ENCODE data around the gene SLC35A2. TPM values are rescaled to one million over a fixed set of nuclear protein-coding genes. Genes with fewer than 3 reads are reported as not detected.

Gene SLC35A2
- total RNA-seq, 1 donor from 2014 or later = 33.3 TPM

DNA sequence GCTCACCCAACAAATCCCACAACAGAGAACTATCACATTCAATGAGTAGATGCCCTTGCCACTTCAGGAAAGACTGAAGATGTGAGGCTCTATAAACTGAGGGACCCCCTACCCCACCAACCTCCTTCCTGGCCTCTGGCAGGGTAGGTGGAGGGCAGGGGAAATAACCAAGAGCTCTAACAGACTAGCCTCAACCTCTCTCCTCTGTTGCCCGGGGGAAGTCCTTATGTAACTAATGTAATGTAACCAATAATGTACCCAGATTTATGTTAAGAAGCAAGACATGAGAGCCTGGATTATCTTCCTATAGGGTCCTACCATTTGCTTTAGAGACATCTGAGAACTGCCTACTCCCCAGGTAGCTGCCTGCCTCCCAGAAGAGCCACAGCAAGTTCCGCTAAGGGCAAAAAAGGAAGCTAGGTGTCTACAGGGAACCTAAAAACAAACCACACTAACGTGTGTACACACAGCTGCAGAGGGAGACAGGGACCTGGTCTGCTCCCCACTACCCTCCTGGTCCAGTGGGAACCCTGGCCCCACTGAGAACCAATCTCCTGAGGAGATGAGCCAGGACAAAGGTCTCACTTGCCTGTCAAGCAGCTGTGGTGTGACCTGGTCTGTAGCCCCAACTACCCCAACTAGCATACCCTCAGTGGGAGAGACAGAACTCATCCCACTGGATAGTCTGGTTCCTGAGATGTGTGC lies 28.2 kb upstream of the SLC35A2 start:
- H3K9me3 Mint-ChIP-seq = no peaks in the 10 kb centered on the region
- TF ChIP-seq, protein P1, sequence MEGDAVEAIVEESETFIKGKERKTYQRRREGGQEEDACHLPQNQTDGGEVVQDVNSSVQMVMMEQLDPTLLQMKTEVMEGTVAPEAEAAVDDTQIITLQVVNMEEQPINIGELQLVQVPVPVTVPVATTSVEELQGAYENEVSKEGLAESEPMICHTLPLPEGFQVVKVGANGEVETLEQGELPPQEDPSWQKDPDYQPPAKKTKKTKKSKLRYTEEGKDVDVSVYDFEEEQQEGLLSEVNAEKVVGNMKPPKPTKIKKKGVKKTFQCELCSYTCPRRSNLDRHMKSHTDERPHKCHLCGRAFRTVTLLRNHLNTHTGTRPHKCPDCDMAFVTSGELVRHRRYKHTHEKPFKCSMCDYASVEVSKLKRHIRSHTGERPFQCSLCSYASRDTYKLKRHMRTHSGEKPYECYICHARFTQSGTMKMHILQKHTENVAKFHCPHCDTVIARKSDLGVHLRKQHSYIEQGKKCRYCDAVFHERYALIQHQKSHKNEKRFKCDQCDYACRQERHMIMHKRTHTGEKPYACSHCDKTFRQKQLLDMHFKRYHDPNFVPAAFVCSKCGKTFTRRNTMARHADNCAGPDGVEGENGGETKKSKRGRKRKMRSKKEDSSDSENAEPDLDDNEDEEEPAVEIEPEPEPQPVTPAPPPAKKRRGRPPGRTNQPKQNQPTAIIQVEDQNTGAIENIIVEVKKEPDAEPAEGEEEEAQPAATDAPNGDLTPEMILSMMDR (conservative IDR thresholded peaks at IDR 0.05) = no peak
- no peaks in the 10 kb centered on the region for H3K4me1 Mint-ChIP-seq (ENCODE audit: unreplicated experiment)
- DNase-seq (ENCODE audit: extremely low spot score, unreplicated experiment) = no peak
- peaks cover 9% of the 10 kb centered on the region for H3K36me3 Mint-ChIP-seq
- H3K4me3 Mint-ChIP-seq = no peak overlapping the region
- no peaks in the 10 kb centered on the region for H3K27me3 Mint-ChIP-seq
- H3K27ac Mint-ChIP-seq = no peak overlapping the region

DNA sequence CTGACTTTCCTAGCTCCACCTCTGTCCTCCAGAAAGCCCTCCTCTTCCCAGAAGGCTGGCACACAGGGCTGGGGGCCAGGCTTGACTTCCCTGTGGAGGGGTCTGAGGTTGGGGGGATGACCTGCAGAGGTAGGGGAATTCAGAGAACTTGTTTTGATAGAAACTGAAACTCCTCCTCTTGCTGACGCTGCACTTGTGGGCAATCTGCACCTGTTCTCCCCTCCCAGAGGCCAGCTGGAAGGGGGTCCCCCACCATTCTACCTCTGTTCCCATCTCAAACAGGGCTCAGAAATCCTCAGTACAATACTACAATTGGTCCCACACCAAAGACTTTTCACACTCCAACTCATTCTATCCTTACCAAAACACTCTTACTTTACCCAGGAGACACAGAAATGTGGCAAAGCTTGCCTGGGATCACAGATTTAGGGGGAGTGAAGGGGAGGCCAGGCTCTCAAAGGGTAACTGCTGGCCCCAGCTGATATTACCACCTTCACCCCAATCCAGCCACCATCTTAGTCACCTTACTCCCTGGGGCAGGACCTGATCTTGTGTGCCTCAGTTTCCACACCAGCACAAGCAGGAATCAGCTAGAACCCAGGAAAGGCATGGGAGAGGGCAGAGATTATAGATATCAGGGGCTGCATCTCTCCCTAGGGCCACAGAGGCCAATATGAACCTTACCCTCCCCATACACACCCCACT lies 27.4 kb upstream of the SLC35A2 start:
- DNase-seq (ENCODE audit: extremely low spot score, unreplicated experiment) = no peak
- no peaks in the 10 kb centered on the region for H3K4me1 Mint-ChIP-seq (ENCODE audit: unreplicated experiment)
- no peak overlapping the region for H3K4me3 Mint-ChIP-seq
- TF ChIP-seq, protein P1 (conservative IDR thresholded peaks at IDR 0.05) = no peak
- no peak overlapping the region for H3K27ac Mint-ChIP-seq
- H3K27me3 Mint-ChIP-seq = no peaks in the 10 kb centered on the region
- H3K36me3 Mint-ChIP-seq = peaks cover 11% of the 10 kb centered on the region
- H3K9me3 Mint-ChIP-seq = no peaks in the 10 kb centered on the region

DNA sequence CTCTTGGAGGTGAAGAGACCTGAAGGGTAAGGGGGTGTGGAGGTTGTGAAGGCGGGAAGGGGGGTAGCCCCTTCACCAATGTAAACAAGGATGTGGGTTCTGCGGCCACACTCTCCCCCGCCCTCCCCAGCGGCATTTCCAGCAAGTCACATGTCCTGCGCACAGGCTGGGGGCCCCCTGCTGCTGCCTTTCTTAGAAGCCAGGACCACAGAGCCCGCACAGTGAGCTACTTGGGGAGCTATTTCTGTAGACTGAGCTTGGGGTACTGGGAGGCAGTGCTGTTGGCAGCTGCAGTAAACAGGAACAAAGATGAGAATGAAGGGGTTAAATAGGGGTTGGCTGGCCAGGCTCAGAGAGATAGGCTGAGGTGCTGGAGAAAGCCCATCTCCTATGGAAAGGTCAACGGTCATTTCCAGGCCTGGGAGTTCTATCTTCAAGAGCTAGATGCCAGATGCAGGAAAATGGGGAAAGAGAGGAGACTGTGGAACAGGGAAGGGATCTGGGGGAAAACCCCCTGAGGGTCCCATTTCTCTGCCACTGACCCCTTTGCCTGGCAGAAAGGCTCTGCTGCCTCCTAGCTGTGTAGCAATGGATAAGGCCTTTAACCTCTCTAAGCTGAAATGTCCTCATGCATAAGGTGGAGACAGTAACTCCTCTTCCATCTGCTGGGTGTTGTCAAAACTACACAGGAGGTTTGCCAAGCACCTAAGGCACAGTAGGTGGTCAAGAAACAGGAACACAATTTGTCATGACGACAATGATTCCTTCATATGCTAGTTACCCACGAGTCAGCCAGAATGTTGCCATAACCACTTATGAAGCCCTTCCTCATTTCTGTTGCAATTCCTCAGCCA lies 25.8 kb upstream of the SLC35A2 start:
- peaks cover 12% of the 10 kb centered on the region for H3K36me3 Mint-ChIP-seq
- TF ChIP-seq, protein P1 (conservative IDR thresholded peaks at IDR 0.05) = no peak
- H3K4me1 Mint-ChIP-seq (ENCODE audit: unreplicated experiment) = no peaks in the 10 kb centered on the region
- no peak overlapping the region for H3K27ac Mint-ChIP-seq
- H3K4me3 Mint-ChIP-seq = no peak overlapping the region
- no peak for DNase-seq (ENCODE audit: extremely low spot score, unreplicated experiment)
- H3K27me3 Mint-ChIP-seq = no peaks in the 10 kb centered on the region
- H3K9me3 Mint-ChIP-seq = peaks cover 4% of the 10 kb centered on the region

DNA sequence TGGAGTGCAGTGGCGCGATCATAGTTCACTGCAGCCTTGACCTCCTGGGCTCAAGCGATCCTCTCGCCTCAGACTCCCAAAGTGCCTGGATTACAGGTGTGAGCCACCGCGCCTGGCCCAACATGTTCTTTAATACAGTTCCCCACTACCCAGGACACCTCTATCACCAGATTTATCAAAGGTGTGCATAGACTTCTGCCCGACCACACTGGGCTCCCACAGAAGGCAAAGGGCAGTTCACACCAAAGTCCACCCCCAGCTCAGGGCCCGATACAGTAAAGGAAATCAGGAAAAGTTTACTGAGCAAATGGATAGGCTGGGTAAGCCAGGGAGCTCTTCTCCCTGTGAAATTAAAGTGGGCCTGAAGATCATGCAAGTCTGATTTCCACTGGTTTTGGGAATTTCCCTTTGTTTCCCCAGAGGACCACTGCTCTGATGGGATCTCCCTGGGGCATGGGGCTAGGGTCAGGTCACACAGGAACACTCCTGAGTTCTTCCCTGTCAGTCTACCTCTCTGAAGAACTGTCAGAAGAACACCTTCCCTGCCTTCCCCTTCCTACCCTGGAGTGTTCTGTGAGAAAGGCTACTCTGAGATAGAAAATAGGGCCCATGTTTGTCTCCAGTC lies 25.1 kb upstream of the SLC35A2 start:
- DNase-seq (ENCODE audit: extremely low spot score, unreplicated experiment) = no peak
- TF ChIP-seq, protein P1 (conservative IDR thresholded peaks at IDR 0.05) = no peak
- no peak overlapping the region for H3K4me3 Mint-ChIP-seq
- no peaks in the 10 kb centered on the region for H3K4me1 Mint-ChIP-seq (ENCODE audit: unreplicated experiment)
- H3K9me3 Mint-ChIP-seq = peaks cover 4% of the 10 kb centered on the region
- peaks cover 12% of the 10 kb centered on the region for H3K36me3 Mint-ChIP-seq
- H3K27me3 Mint-ChIP-seq = no peaks in the 10 kb centered on the region
- H3K27ac Mint-ChIP-seq = no peak overlapping the region

DNA sequence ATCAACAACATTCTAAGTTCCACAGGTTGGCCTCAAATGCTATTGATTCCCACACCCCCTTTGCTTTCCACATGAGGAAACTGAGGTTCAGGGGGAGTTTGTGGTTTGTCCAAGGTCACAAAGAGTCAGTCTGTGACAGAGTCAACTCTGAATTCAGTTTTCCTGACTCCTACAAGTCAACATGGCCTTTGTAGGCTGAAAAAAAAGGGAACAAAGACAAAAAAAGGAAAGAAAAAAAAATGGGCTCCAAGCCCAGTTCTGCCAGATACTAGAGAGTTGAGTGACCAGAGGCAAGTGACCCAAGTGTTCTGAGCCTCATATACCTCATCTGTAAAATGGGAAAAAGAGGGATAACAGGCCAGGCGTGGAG lies 23.8 kb upstream of the SLC35A2 start:
- DNase-seq (ENCODE audit: extremely low spot score, unreplicated experiment) = no peak
- no peak overlapping the region for H3K27ac Mint-ChIP-seq
- H3K9me3 Mint-ChIP-seq = peaks cover 4% of the 10 kb centered on the region
- peaks cover 14% of the 10 kb centered on the region for H3K36me3 Mint-ChIP-seq
- H3K4me1 Mint-ChIP-seq (ENCODE audit: unreplicated experiment) = no peaks in the 10 kb centered on the region
- TF ChIP-seq, protein P1 (conservative IDR thresholded peaks at IDR 0.05) = no peak
- no peak overlapping the region for H3K4me3 Mint-ChIP-seq
- no peaks in the 10 kb centered on the region for H3K27me3 Mint-ChIP-seq

Data from type B pancreatic cell (in vitro differentiated cells).